Lung microvascular endothelial cell (primary cell): ENCODE data around the gene RIF1. TPM values are rescaled to one million over a fixed set of nuclear protein-coding genes. Genes with fewer than 3 reads are reported as not detected.

Experiments
- DNase-seq, 2 donors: peaks; one replicate each; pipeline versions ENCODE4 v3.0.0 to v3.0.0-alpha.2; 2010; ENCODE audit warnings: low read depth in 2 of 2
- total RNA-seq: library from RNA; depleted of rRNA; stranded (reverse); fragments of >200 nt; gene quantifications from 2 replicates; pipeline ENCODE4 v1.2.1, GENCODE V29; 2014

Gene RIF1
- total RNA-seq, 1 donor from 2014 or later = 24.8 TPM

GRCh38 chr2:151520976-151521375 is 111.3 kb downstream of the RIF1 start:
- no peak for DNase-seq

- no peak for DNase-seq
Observed at GRCh38 chr2:151522556-151522955, 112.9 kb downstream of the RIF1 start.

GRCh38 chr2:151523850-151524249 is 114.1 kb downstream of the RIF1 start:
- DNase-seq = no peak

GRCh38 chr2:151525821-151526373 is 116.2 kb downstream of the RIF1 start:
- DNase-seq = no peak

GRCh38 chr2:151526572-151527090 is 116.9 kb downstream of the RIF1 start:
- no peak for DNase-seq

Other genes starting within 250 kb of the RIF1 start
- 0.60 and 1.5 TPM in 2 replicates for gene RBM43, start 148.0 kb upstream of the RIF1 start, total RNA-seq
- 8.9 and 10.3 TPM in 2 replicates for gene NMI, start 120.2 kb upstream of the RIF1 start, total RNA-seq
- under 0.01 and 0.22 TPM in 2 replicates for gene TNFAIP6, start 52.3 kb upstream of the RIF1 start, total RNA-seq